Activated CD4-positive, alpha-beta T cell treated with anti-CD3 and anti-CD28 coated beads, Interleukin-2, amount 50 U/mL, for 48 hours (primary cell): Measurements from ENCODE around the gene MICAL2.

Experiments used
- DNase-seq, 2 experiments: peaks; one replicate each; pipeline ENCODE4 v3.0.0-alpha.2; 2020

The MICAL2 gene

DNA sequence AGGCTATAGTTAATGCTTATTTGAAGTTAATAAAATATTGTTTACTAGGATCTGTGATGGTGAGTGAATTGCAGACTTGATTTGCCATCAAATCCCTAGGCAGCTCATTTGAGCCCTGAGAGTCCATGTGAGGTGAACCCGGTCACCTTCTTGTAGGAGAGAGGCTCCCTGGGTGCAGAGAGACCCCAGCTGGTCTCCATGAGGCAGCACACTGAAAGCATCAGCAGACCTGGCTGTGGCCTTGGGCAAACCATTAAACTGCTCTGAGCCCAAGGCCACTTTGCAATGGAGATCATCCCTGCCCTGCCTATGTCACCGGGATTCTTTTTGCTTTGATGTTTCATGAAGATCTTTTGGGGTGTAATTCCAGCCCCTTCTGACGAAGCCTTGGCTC lies 125.2 kb downstream of the MICAL2 start:
- DNase-seq: peak; percentile 22 to 33

- peak; percentile 53 to 71 for DNase-seq
Observed at GRCh38 chr11:12235947-12236743, 125.8 kb downstream of the MICAL2 start.

DNA sequence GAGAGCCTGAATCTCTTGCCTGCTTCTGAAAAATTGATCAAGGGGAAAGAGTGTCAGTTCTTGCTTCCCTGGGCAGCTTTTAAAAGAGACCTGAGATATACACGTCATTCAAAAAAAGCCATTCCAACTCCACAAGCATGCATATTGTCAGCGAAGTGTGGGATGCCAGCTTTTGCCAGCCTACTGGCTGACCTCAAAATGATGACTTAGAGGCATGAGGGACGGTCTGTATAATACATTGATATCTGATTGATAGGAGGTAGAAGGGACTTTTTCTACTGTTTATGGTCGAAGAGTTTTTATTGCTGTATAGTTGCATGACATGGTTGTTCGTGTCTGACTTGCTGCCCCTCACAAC lies 126.3 kb downstream of the MICAL2 start:
- DNase-seq: no peak

DNA sequence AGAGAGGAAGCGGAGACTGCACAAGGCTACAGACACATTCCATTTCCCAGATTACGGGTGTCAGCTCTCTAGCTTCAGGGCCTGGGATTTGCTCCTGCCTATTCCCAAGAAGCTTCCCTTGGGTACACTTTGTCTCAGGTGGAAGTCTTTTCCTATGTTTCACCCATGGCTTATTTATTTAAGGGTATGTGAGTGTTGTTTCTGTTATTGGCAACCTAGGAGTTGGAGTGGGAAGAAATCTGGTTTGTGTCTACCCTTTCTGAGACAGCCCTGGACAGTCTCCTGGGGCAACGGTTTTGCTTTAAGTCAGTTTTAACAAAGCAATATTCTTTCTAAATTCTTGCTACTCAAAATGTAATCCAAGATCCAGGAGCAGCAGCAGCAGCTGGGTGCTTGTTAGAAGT lies 127.0 kb downstream of the MICAL2 start:
- no peak for DNase-seq

GRCh38 chr11:12238420-12238819 lies 128.0 kb downstream of the MICAL2 start:
- no peak for DNase-seq

DNA sequence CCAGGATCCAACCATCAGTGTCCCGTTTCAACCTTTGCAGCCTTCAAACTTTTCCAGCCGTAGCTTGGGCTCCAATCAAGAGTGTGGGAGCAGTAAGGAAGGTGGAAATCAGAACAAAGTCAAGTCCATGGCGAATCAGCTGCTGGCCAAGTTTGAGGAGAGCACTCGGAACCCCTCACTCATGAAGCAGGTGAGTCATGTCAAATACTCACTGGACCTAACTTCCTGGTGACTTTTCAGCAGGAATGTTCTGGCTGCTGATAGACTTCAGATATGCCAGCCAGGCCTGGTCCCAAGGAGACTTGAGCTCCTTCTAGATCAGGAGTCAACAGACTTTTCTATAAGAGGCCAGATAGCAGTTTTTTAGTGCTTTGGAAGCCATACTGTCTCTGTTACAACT lies 129.0 kb downstream of the MICAL2 start:
- DNase-seq: no peak

DNA sequence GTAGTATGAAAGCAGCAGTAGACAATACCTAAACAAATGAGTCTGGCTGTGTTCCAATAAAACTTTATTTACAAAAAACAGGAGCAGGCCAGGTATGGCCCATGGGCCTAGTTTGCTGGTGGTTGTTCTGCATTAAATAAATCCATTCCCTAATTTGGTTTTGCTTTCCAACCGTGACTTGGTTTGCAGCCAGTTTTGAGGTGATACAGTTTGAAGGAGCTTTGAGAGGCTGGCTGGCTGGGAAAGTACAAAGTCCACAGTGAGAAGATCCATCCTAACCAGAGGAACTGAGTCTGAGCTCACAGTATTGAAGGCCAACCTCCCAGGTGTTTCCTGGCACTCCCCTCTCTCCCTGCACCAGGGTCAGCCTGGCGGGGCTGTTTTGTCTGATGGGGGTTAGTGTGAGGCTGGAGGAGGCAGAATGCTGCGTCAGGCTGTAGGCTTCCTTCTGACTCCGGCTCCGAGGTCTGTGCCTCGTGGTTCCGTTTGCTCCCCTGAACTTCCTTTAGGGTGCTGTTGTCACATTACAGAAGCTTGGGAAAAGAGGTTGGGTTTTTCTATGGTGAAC lies 129.5 kb downstream of the MICAL2 start:
- DNase-seq: no peak

- DNase-seq: no peak
Observed at GRCh38 chr11:12240677-12241076, 130.3 kb downstream of the MICAL2 start.

DNA sequence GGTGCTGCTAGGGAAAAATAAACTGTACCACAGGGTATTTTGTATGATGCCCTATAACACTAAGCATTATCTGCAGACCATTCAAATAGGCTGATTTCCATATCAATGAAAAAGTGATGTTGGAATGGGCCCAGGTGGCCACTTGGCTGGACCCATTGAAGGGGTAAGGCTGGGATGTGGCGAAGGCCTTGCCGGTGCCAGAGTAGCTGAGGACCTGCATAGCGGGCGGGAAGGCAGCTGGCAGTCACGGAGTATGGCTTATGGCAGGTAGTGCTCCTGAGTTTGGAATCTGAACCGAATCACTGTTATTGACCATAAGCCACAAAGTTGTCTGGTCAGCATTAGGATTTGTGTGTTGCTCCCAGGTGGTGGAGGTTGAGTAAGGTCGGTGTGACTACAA lies 131.0 kb downstream of the MICAL2 start:
- DNase-seq: no peak

DNA sequence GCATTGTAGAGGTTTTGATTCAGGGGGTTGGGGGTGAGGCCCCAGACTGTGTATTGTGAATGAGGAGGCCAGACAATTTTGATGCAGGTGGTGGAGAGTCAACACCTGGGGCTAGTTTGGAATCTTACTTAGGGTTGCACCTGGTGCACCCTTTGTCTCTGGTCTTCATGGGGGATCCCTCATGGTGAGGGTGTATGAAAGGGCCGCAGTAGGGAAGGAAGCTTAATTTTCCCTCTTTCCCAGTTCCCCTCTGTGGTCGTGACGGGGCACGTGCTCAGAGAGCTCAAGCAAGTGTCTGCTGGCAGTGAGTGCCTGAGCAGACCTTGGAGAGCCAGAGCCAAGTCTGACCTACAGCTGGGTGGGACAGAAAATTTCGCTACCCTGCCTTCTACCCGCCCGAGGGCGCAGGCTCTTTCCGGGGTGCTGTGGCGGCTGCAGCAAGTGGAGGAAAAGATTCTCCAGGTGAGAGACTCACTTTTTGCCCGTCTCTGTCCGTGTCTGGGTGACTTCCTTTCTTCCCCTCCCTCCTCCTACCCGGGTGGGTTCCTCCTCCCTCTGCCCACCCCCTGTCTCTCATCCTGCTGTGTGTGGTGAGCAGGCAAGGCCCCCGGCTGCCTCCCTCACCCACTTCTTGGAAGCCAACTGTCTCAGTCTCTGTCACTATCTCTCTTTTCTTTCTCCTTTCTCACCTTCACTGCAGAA lies 131.7 kb downstream of the MICAL2 start:
- peak in 1 of 2 experiments; percentile 17 for DNase-seq

DNA sequence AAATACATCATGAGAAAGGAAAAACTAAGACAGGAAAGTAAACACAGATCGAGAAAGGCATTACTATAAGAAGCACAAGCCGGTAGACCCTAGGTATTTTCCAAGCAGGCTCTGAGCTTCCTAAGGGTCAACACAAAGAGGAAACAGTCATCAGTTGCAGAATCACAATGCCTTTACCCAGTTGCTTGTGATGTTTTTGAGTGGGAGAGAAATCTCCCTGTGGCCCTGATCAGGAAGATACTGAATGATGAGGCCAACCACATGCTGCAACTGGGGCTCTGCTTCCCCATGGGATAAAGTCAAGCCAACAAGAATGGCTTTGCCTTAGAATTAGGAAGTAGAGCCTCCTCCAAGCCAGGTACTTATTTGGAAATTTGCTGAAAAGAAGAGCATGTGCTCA lies 132.6 kb downstream of the MICAL2 start:
- DNase-seq: no peak

GRCh38 chr11:12243486-12243885 lies 133.1 kb downstream of the MICAL2 start:
- no peak for DNase-seq

GRCh38 chr11:12243911-12244550 lies 133.6 kb downstream of the MICAL2 start:
- DNase-seq: no peak

DNA sequence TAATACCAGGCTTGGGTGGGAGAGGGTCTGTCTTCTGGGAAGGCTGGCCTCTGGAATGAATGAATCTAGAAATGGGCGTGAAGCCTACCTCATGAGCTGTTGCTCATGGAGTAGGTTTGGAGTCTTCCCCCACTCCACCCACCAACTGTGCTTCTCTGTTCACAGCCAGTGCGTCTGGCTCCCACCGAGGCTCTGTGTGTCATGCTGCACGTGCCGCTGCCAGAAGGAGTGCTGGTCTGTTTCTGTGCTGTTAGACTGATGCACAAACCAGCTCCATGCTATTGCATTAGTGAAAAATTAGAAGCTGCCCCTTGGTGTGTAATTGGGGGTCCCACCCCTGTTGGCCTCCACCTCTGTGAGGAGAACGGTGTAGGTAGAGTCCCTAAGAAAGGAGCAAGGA lies 134.7 kb downstream of the MICAL2 start:
- no peak for DNase-seq

DNA sequence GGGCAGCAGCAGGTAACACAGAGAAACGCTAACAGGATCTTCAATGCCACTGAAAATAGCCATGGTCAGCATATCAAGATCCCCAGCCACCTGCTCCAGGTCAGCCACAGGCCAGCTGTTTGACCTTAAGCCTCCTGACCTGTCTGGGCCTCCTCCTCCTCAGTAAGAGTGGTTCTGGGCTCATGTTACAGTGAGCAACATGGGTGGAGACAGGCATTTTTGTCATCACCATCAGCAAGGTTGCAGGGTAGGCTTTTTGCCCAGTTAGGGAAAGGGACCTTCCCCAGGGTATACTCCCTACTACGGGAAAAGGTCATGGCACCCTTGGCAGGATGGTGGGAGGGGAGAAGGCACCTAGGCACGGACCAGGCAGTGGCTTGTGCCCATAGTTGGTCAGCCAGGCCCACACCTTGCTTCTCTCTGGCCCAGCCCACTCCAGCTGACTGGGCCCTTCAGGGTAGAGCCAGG lies 135.2 kb downstream of the MICAL2 start:
- DNase-seq: no peak

- DNase-seq: no peak
Observed at GRCh38 chr11:12246147-12246546, 135.8 kb downstream of the MICAL2 start.

- DNase-seq: no peak
Observed at GRCh38 chr11:12246989-12247388, 136.6 kb downstream of the MICAL2 start.

- no peak for DNase-seq
Observed at GRCh38 chr11:12247543-12248254, 137.3 kb downstream of the MICAL2 start.

DNA sequence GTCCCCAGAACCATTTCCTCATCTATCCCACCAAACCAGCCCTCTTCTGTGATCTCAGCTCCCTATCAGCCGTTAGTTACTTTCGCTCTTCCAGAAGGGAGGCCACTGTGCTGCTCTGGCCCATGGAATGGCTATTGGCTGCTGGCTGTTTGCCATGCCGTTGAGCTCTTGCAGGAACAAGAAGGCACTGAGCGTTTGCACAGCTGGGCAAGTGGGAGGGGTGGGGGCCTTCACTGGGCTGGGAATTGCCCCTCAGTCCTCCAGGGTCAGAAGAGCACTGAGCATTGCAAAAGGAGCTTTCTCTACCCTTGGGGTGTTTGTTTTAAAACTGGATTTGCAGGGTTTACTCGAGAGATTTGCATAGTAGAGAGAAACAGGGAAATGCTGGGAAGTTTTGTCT lies 137.9 kb downstream of the MICAL2 start:
- DNase-seq: no peak

GRCh38 chr11:12249590-12250260 lies 139.3 kb downstream of the MICAL2 start:
- no peak for DNase-seq

- DNase-seq: no peak
Observed at GRCh38 chr11:12251666-12252560, 141.5 kb downstream of the MICAL2 start.
